GM06990 (cell line): ENCODE results near the gene CALML5.

Experiments used
- DNase-seq: peaks from one replicate; pipeline ENCODE4 v3.0.0-alpha.2; 2011; ENCODE audit not compliant: insufficient read length; ENCODE audit errors: extremely low read depth
- H3K27me3 ChIP-seq: replicated peaks from 2 replicates; pipeline ENCODE4 v1.6.0; 2011; ENCODE audit warnings: low read length; ENCODE audit not compliant: control insufficient read depth, insufficient read depth
- H3K36me3 ChIP-seq: 2 replicates; pipeline ENCODE4 v1.5.1; 2011; ENCODE audit warnings: low read length; ENCODE audit not compliant: control insufficient read depth, insufficient read depth
- H3K4me3 ChIP-seq: replicated peaks from 2 replicates; pipeline ENCODE4 v1.5.1; 2011; ENCODE audit warnings: low read depth, mild to moderate bottlenecking, control low read depth, low read length
- TF ChIP-seq, protein P1 (sequence below): IDR thresholded peaks from 2 replicates; pipeline ENCODE4 v1.5.1; 2011; ENCODE audit warnings: low read length, control low read depth, mild to moderate bottlenecking, inconsistent platforms; ENCODE audit not compliant: insufficient read depth, poor library complexity, severe bottlenecking

Gene CALML5

DNA sequence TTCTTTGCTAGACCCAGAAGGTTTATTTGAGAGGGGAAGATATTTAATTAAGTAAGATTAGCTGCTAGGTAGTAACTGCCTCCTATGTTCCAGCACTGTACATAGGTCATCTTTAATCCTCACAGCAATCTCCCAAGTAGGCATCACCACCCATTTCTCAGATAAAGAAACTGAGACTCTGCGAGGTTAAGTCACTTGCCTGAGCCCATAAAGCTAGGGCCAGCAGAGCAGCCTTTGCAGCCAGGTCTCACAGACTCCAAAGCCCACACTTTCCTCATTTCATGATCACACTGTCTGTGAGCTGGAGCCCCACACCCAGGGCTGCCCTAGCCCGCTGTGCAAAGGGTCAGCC, 46.0 kb upstream of the CALML5 start:
- Histone ChIP-seq H3K27me3 (peaks cover 5% of the 10 kb centered on the region), H3K36me3 (no peaks in the 10 kb centered on the region), H3K4me3 (no peak overlapping the region)
- TF ChIP-seq, protein P1, sequence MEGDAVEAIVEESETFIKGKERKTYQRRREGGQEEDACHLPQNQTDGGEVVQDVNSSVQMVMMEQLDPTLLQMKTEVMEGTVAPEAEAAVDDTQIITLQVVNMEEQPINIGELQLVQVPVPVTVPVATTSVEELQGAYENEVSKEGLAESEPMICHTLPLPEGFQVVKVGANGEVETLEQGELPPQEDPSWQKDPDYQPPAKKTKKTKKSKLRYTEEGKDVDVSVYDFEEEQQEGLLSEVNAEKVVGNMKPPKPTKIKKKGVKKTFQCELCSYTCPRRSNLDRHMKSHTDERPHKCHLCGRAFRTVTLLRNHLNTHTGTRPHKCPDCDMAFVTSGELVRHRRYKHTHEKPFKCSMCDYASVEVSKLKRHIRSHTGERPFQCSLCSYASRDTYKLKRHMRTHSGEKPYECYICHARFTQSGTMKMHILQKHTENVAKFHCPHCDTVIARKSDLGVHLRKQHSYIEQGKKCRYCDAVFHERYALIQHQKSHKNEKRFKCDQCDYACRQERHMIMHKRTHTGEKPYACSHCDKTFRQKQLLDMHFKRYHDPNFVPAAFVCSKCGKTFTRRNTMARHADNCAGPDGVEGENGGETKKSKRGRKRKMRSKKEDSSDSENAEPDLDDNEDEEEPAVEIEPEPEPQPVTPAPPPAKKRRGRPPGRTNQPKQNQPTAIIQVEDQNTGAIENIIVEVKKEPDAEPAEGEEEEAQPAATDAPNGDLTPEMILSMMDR, result no peak
- DNase-seq, result no peak

DNA sequence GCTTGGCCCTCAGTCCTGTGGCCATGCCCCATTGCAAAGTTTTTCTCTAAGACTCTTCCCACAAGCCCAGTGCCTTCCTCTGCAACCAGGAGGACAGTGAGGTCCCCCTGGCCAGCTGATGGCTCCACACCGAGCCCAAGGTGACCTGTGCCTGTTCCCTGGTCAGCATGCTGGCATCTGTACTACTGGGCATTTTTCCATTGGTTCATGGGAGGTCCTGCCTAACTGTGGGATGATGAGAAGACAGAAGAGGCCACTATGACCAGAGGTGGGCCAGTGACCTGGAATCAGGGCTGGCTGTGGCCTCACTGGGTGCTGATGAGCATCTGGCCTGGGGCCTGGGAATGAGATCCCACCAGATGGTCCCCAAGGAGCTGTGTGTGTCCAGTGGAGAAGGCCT, 45.6 kb upstream of the CALML5 start:
- no peak overlapping the region for H3K4me3 ChIP-seq
- TF ChIP-seq, protein P1, result no peak
- H3K36me3 ChIP-seq, result no peaks in the 10 kb centered on the region
- H3K27me3 ChIP-seq, result peaks cover 5% of the 10 kb centered on the region
- no peak for DNase-seq

DNA sequence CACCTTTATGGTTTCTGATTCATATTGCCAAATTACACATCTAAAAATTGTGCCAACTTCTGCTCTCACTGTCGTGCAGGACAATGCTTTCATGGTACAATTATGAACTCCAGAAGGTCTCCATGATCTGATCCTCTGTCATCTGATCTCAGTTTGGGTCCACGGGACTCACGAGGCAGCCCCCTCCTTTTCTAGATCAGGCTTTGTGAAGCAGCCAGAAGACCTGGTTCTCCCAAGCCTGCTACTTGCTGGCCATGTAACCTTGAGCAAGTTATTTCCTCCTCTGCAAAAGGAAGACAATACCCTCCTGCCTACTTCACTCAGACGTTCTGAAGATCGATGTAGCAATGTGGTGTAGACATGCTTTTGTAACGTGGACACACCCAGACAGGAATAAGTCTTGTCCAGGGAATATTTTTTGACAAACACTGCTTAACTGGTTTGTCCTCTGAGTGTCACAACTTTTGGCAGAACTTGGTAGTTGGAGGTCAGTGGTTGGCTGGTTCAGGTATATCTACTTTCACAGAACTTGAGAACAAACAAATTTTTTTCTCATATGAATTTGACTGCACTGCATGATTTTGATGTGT, 44.9 kb upstream of the CALML5 start:
- Histone ChIP-seq H3K4me3 (no peak overlapping the region), H3K27me3 (peaks cover 5% of the 10 kb centered on the region), H3K36me3 (no peaks in the 10 kb centered on the region)
- TF ChIP-seq, protein P1, result no peak
- no peak for DNase-seq

DNA sequence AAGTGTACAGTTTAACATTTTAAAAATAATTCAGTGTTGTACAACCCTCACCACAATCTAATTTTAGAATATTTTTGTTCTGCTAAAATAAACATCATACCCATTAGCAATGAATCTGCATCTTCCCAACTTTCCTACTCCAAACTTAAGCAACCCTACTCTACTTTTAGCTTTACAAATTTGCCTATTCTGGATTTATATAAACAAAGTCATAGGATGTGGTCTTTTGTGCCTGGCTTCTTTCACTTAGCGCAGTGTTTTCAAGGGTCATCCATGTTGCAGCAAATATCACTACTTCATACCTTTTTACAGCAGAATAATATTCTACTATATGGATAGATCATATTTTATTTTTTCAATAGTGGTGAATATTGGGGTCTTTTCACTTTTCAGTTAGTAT, 44.3 kb upstream of the CALML5 start:
- DNase-seq, result no peak
- Histone ChIP-seq H3K36me3 (no peaks in the 10 kb centered on the region), H3K27me3 (peaks cover 5% of the 10 kb centered on the region), H3K4me3 (no peak overlapping the region)
- TF ChIP-seq, protein P1, result no peak

DNA sequence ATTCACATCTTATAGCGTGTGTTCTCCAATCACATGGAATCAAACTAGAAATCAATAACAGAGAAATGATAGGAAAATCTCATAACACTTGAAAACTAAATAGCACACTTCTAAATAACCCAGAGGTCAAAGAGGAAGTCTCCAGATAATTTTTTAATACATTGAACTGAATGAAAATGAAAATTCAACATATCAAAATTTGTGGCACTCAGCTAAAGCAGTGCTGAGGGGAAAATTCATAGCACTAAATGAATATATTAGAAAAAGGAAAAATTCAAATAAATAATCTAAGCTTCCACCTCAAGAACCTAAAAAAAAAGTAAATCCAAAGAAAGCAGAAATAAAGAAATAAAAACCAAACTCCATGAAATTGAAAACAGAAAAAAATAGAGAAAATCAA, 42.7 kb upstream of the CALML5 start:
- H3K36me3 ChIP-seq, result no peaks in the 10 kb centered on the region
- TF ChIP-seq, protein P1, result no peak
- H3K4me3 ChIP-seq, result no peak overlapping the region
- H3K27me3 ChIP-seq, result peaks cover 5% of the 10 kb centered on the region
- DNase-seq, result no peak

DNA sequence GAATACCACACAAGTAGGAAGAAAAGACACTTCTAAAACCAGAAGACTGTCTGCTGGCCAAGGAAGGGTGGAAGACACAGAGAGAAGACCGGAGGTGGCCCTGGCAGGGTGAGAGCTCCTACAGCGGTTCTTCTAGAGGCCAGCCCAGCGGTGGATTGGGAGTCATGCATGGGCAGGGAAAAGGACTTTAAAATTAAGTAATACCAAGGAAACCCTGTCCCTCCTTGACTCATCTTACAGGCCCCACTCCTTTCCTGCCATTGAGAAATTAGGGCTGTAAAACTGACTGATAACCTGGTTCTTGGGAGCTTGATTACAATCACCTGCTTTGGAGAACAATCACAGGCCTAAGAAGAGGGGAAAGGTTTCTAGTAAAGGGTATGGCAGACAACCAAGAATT, 41.5 kb upstream of the CALML5 start:
- H3K4me3 ChIP-seq, result no peak overlapping the region
- peaks cover 2% of the 10 kb centered on the region; the same call in 1 of the 2 replicates for H3K27me3 ChIP-seq
- H3K36me3 ChIP-seq, result no peaks in the 10 kb centered on the region
- DNase-seq, result no peak
- TF ChIP-seq, protein P1, result no peak
